WERI-Rb-1 (cell line): ENCODE data around the gene CEL.
A peak's percentile ranks its signal among the peaks of the same experiment; 100 is the strongest.
"Not testable (repeated sequence)": the region's sequence is repeated elsewhere in the genome, so short reads cannot be mapped to it uniquely, and the experiment has no call there.

Source experiments
- DNase-seq: peaks from one replicate; pipeline ENCODE4 v3.0.0-alpha.2; 2020
- H3K27ac ChIP-seq: fragments of 250-450 bp; sonication (Bioruptor Pico); 2 replicates; pipeline ENCODE4 v1.5.1; 2020; ENCODE audit warnings: mild to moderate bottlenecking, moderate library complexity
- H3K27me3 ChIP-seq: fragments of 250-450 bp; sonication (Bioruptor Pico); 2 replicates; pipeline ENCODE4 v1.5.1; 2021; ENCODE audit warnings: mild to moderate bottlenecking, low read depth, moderate library complexity; ENCODE audit not compliant: insufficient read depth, severe bottlenecking
- H3K36me3 ChIP-seq: fragments of 250-450 bp; sonication (Bioruptor Pico); 2 replicates; pipeline ENCODE4 v1.5.1; 2020; ENCODE audit warnings: mild to moderate bottlenecking, moderate library complexity
- H3K4me3 ChIP-seq: 2 replicates; pipeline ENCODE4 v1.5.1; 2011; ENCODE audit warnings: low read depth, mild to moderate bottlenecking, control low read depth, low read length
- H3K9me3 ChIP-seq: fragments of 250-450 bp; sonication (Bioruptor Pico); 2 replicates; pipeline ENCODE4 v1.5.1; 2021; ENCODE audit warnings: mild to moderate bottlenecking, moderate library complexity; ENCODE audit not compliant: severe bottlenecking
- TF ChIP-seq, protein P1 (sequence below): IDR thresholded peaks from 2 replicates; pipeline ENCODE4 v1.5.1; 2011; ENCODE audit warnings: low read depth, mild to moderate bottlenecking, control low read depth, inconsistent platforms, low read length

CEL gene

DNA sequence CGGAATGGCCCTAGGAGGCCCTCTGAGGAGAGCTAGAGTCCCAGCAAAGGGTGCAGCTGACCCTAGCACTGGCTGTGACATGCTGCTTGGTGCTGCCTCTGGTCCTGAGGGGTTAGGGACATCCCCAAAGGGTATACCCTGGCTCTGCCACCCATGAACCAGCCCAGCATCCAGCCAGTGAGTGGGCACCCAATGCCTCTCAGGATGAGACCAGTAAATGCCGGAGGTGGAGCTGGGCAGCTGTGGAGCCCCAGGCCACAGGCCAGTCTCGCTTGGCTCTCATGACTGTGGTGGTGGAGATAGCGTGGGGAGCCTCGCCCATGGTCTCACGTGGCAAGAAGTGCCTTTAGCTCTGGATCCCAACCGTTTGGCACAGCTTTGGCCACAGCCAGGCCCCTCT is 3.7 kb upstream of the CEL start:
- Histone ChIP-seq H3K4me3 (no peak overlapping the region), H3K27ac (no peak overlapping the region; the same call in 1 of the 2 replicates), H3K9me3 (no peaks in the 10 kb centered on the region), H3K36me3 (peaks cover 66% of the 10 kb centered on the region), H3K27me3 (no peaks in the 10 kb centered on the region)
- TF ChIP-seq, protein P1, sequence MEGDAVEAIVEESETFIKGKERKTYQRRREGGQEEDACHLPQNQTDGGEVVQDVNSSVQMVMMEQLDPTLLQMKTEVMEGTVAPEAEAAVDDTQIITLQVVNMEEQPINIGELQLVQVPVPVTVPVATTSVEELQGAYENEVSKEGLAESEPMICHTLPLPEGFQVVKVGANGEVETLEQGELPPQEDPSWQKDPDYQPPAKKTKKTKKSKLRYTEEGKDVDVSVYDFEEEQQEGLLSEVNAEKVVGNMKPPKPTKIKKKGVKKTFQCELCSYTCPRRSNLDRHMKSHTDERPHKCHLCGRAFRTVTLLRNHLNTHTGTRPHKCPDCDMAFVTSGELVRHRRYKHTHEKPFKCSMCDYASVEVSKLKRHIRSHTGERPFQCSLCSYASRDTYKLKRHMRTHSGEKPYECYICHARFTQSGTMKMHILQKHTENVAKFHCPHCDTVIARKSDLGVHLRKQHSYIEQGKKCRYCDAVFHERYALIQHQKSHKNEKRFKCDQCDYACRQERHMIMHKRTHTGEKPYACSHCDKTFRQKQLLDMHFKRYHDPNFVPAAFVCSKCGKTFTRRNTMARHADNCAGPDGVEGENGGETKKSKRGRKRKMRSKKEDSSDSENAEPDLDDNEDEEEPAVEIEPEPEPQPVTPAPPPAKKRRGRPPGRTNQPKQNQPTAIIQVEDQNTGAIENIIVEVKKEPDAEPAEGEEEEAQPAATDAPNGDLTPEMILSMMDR = no peak
- DNase-seq = no peak

- Histone ChIP-seq H3K4me3 (no peak overlapping the region), H3K27me3 (no peaks in the 10 kb centered on the region), H3K9me3 (no peaks in the 10 kb centered on the region), H3K36me3 (peaks cover 66% of the 10 kb centered on the region), H3K27ac (peak overlapping the region; percentile 99)
- TF ChIP-seq, protein P1 = no peak
- DNase-seq = no peak
These were observed 3.0 kb upstream of the CEL start for GRCh38 chr9:133058550-133059320.

GRCh38 chr9:133059623-133060022 is 2.2 kb upstream of the CEL start:
- peaks cover 66% of the 10 kb centered on the region for H3K36me3 ChIP-seq
- DNase-seq = no peak
- H3K4me3 ChIP-seq = no peak overlapping the region
- H3K27me3 ChIP-seq = no peaks in the 10 kb centered on the region
- peak overlapping the region; percentile 99 for H3K27ac ChIP-seq
- H3K9me3 ChIP-seq = no peaks in the 10 kb centered on the region
- TF ChIP-seq, protein P1 = no peak

DNA sequence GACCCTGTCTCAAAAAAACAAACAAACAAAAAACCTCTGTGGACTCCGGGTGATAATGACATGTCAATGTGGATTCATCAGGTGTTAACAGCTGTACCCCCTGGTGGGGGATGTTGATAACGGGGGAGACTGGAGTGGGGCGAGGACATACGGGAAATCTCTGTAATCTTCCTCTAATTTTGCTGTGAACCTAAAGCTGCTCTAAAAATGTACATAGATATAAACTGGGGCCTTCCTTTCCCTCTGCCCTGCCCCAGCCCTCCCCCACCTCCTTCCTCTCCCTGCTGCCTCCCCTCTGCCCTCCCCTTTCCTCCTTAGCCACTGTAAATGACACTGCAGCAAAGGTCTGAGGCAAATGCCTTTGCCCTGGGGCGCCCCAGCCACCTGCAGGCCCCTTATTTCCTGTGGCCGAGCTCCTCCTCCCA is 1.4 kb upstream of the CEL start:
- DNase-seq = peak; percentile 67
- Histone ChIP-seq H3K4me3 (no peak overlapping the region), H3K27ac (peak overlapping the region; percentile 99)

DNA sequence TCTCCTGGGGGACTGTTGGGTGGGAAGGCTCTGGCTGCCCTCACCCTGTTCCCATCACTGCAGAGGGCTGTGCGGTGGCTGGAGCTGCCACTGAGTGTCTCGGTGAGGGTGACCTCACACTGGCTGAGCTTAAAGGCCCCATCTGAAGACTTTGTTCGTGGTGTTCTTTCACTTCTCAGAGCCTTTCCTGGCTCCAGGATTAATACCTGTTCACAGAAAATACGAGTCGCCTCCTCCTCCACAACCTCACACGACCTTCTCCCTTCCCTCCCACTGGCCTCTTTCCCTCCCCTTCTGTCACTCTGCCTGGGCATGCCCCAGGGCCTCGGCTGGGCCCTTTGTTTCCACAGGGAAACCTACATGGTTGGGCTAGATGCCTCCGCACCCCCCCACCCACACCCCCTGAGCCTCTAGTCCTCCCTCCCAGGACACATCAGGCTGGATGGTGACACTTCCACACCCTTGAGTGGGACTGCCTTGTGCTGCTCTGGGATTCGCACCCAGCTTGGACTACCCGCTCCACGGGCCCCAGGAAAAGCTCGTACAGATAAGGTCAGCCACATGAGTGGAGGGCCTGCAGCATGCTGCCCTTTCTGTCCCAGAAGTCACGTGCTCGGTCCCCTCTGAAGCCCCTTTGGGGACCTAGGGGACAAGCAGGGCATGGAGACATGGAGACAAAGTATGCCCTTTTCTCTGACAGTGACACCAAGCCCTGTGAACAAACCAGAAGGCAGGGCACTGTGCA is 590 bp upstream of the CEL start:
- not testable (repeated sequence) for H3K4me3 ChIP-seq, H3K9me3 ChIP-seq, H3K27me3 ChIP-seq
- peak; percentile 92 for DNase-seq
- Histone ChIP-seq H3K36me3 (peaks cover 66% of the 10 kb centered on the region), H3K27ac (peak overlapping the region; percentile 99)

More for the DNA sequence above, 1.4 kb upstream of the CEL start:
- Histone ChIP-seq H3K36me3 (peaks cover 66% of the 10 kb centered on the region), H3K27me3 (no peaks in the 10 kb centered on the region), H3K9me3 (no peaks in the 10 kb centered on the region)
- TF ChIP-seq, protein P1 = no peak

- H3K4me3 ChIP-seq, DNase-seq, H3K9me3 ChIP-seq, H3K27me3 ChIP-seq, H3K27ac ChIP-seq: not testable (repeated sequence)
- H3K36me3 ChIP-seq = peaks cover 64% of the 10 kb centered on the region
These were observed 788 bp downstream of the CEL start for GRCh38 chr9:133062569-133062968.
